RWPE2 (cell line): Measurements from ENCODE around the gene ITFG2.
A peak's percentile ranks its signal among the peaks of the same experiment; 100 is the strongest.

ENCODE experiments used
- ATAC-seq: fragments of 200-7000 bp; cut with Tn5 transposase; 3 replicates; pipeline ENCODE4 v1.9.1; 2021; ENCODE audit warnings: low read depth
- DNase-seq: peaks from one replicate; pipeline ENCODE4 v3.0.0-alpha.2; 2020; ENCODE audit warnings: low spot score
- H3K27ac ChIP-seq: fragments of 450-650 bp; 2 replicates; pipeline ENCODE4 v1.5.1; 2017; ENCODE audit warnings: mild to moderate bottlenecking; ENCODE audit not compliant: poor library complexity, severe bottlenecking
- H3K27me3 ChIP-seq: fragments of 250-450 bp; sonication (Bioruptor Pico); 2 replicates; pipeline ENCODE4 v1.5.1; 2021; ENCODE audit warnings: mild to moderate bottlenecking, moderate library complexity; ENCODE audit not compliant: insufficient read depth, poor library complexity, severe bottlenecking
- H3K36me3 ChIP-seq: fragments of 250-450 bp; sonication (Bioruptor Pico); 2 replicates; pipeline ENCODE4 v1.5.1; 2020; ENCODE audit warnings: low read depth, mild to moderate bottlenecking, moderate library complexity
- H3K4me1 ChIP-seq: fragments of 250-450 bp; sonication (Bioruptor Pico); 2 replicates; pipeline ENCODE4 v1.5.1; 2021; ENCODE audit warnings: mild to moderate bottlenecking, moderate library complexity; ENCODE audit not compliant: insufficient read depth, poor library complexity, severe bottlenecking
- H3K4me3 ChIP-seq: fragments of 250-450 bp; sonication (Bioruptor Pico); 2 replicates; pipeline ENCODE4 v1.5.1; 2021; ENCODE audit warnings: mild to moderate bottlenecking, moderate library complexity; ENCODE audit not compliant: severe bottlenecking
- H3K9me3 ChIP-seq: fragments of 250-450 bp; sonication (Bioruptor Pico); 2 replicates; pipeline ENCODE4 v1.5.1; 2021; ENCODE audit warnings: mild to moderate bottlenecking, moderate library complexity; ENCODE audit not compliant: severe bottlenecking
- CTCF ChIP-seq: fragments of 450-650 bp; IDR thresholded peaks from one replicate; pipeline ENCODE4 v1.5.1; 2017; ENCODE audit warnings: mild to moderate bottlenecking, moderate library complexity; ENCODE audit not compliant: poor library complexity, severe bottlenecking

The ITFG2 gene

GRCh38 chr12:2842948-2843347 lies 30.5 kb downstream of the ITFG2 start:
- DNase-seq: no peak
- H3K4me1 ChIP-seq: no peaks in the 10 kb centered on the region
- H3K27ac ChIP-seq: no peak overlapping the region
- H3K9me3 ChIP-seq: no peaks in the 10 kb centered on the region
- no peak for ATAC-seq
- TF ChIP-seq CTCF: no peak
- no peak overlapping the region for H3K4me3 ChIP-seq
- no peaks in the 10 kb centered on the region for H3K27me3 ChIP-seq
- no peaks in the 10 kb centered on the region for H3K36me3 ChIP-seq

GRCh38 chr12:2844786-2845185 lies 32.3 kb downstream of the ITFG2 start:
- Histone ChIP-seq H3K27me3 (no peaks in the 10 kb centered on the region), H3K36me3 (no peaks in the 10 kb centered on the region), H3K4me1 (no peaks in the 10 kb centered on the region), H3K27ac (no peak overlapping the region), H3K9me3 (no peaks in the 10 kb centered on the region), H3K4me3 (no peak overlapping the region)
- no peak for TF ChIP-seq CTCF
- no peak for DNase-seq
- no peak for ATAC-seq

GRCh38 chr12:2845280-2845679 lies 32.8 kb downstream of the ITFG2 start:
- Histone ChIP-seq H3K27ac (no peak overlapping the region), H3K4me3 (no peak overlapping the region), H3K4me1 (no peaks in the 10 kb centered on the region), H3K27me3 (no peaks in the 10 kb centered on the region), H3K36me3 (no peaks in the 10 kb centered on the region), H3K9me3 (no peaks in the 10 kb centered on the region)
- no peak for TF ChIP-seq CTCF
- peak; percentile 7; the same call in 1 of the 3 replicates for ATAC-seq
- DNase-seq: no peak

- TF ChIP-seq CTCF: no peak
- Histone ChIP-seq H3K9me3 (no peaks in the 10 kb centered on the region), H3K27ac (no peak overlapping the region), H3K27me3 (no peaks in the 10 kb centered on the region), H3K4me3 (no peak overlapping the region), H3K36me3 (no peaks in the 10 kb centered on the region), H3K4me1 (no peaks in the 10 kb centered on the region)
- DNase-seq (no peak), ATAC-seq (no peak)
These were observed 39.5 kb downstream of the ITFG2 start for GRCh38 chr12:2851931-2852330.

- Histone ChIP-seq H3K36me3 (peaks cover 7% of the 10 kb centered on the region; the same call in 1 of the 2 replicates), H3K4me1 (no peaks in the 10 kb centered on the region), H3K27ac (no peak overlapping the region), H3K4me3 (no peak overlapping the region), H3K9me3 (no peaks in the 10 kb centered on the region), H3K27me3 (no peaks in the 10 kb centered on the region)
- TF ChIP-seq CTCF: peak; percentile 78
- ATAC-seq: peak; percentile 66; the same call in 2 of the 3 replicates
- DNase-seq: peak; percentile 80
These were observed 41.2 kb downstream of the ITFG2 start for GRCh38 chr12:2853626-2854025.
